IMR-90 (cell line): Measurements from ENCODE around the gene RHBDF2. TPM values are rescaled to one million over a fixed set of nuclear protein-coding genes. Genes with fewer than 3 reads are reported as not detected.

Experiments
- ATAC-seq: fragments of 200-7000 bp; cut with Tn5 transposase; 2 replicates; pipeline ENCODE4 v1.9.1; 2020; ENCODE audit warnings: low read depth, mild to moderate bottlenecking, moderate library complexity
- BruUV-seq: library from RNA; stranded (reverse); fragments of 400-500 nt; replicated peaks from 2 replicates; lab custom pipeline; 2021; lab: Mats Ljungman, UMichigan
- CTCF ChIA-PET: fragments of 300-600 bp; formaldehyde crosslinking; extraction: SDS; loops from one replicate; lab custom pipeline; 2021; ENCODE audit warnings: antibody characterized with exemption; lab: Yijun Ruan, JAX
- POLR2A ChIA-PET: fragments of 300-600 bp; sonication (Branson Sonifier 250); formaldehyde crosslinking; loops from one replicate; lab custom pipeline; 2022; ENCODE audit warnings: antibody characterized with exemption; ENCODE audit not compliant: unreplicated experiment; lab: Charles Lee
- DNase-seq: peaks from one replicate; pipeline ENCODE4 v3.0.0; 2013
- H2AFZ ChIP-seq: replicated peaks from 2 replicates; pipeline ENCODE3; 2013; ENCODE audit warnings: low read length, mild to moderate bottlenecking; ENCODE audit not compliant: poor library complexity
- H2AK5ac ChIP-seq: 2 replicates; pipeline ENCODE4 v1.6.1; 2013; ENCODE audit warnings: low read depth, low read length, inconsistent platforms
- H2AK9ac ChIP-seq: replicated peaks from 2 replicates; pipeline ENCODE3; 2013; ENCODE audit warnings: mild to moderate bottlenecking, low read depth, low read length, moderate library complexity; ENCODE audit not compliant: poor library complexity
- H2BK120ac ChIP-seq: 2 replicates; pipeline ENCODE4 v1.6.1; 2013; ENCODE audit warnings: low read depth, low read length, inconsistent platforms
- H2BK15ac ChIP-seq: 3 replicates; pipeline ENCODE4 v1.6.1; 2013; ENCODE audit warnings: low read depth, low read length, inconsistent platforms
- H2BK20ac ChIP-seq: 2 replicates; pipeline ENCODE4 v1.6.1; 2013; ENCODE audit warnings: low read depth, mild to moderate bottlenecking, inconsistent platforms, low read length, moderate library complexity
- H2BK5ac ChIP-seq: 2 replicates; pipeline ENCODE4 v1.6.1; 2013; ENCODE audit warnings: mild to moderate bottlenecking, low read depth, low read length, inconsistent platforms; ENCODE audit not compliant: poor library complexity, severe bottlenecking
- H3K14ac ChIP-seq: replicated peaks from 2 replicates; pipeline ENCODE4 v1.6.1; 2013; ENCODE audit warnings: low read depth, low read length, inconsistent platforms
- H3K18ac ChIP-seq: 2 replicates; pipeline ENCODE4 v1.6.1; 2013; ENCODE audit warnings: low read depth, low read length, control low read depth
- H3K23ac ChIP-seq: 2 replicates; pipeline ENCODE4 v1.6.1; 2013; ENCODE audit warnings: low read depth, low read length, inconsistent platforms
- H3K27ac ChIP-seq: 2 replicates; pipeline ENCODE4 v1.5.1; 2013; ENCODE audit warnings: mild to moderate bottlenecking, control low read depth, low read length; ENCODE audit not compliant: insufficient read depth
- H3K27me3 ChIP-seq: 2 replicates; pipeline ENCODE4 v1.6.1; 2013; ENCODE audit warnings: low read length; ENCODE audit not compliant: control insufficient read depth, insufficient read depth
- H3K36me3 ChIP-seq: 2 replicates; pipeline ENCODE4 v1.6.1; 2013; ENCODE audit warnings: low read length, mixed read lengths; ENCODE audit not compliant: control insufficient read depth, insufficient read depth
- H3K4ac ChIP-seq: 2 replicates; pipeline ENCODE4 v1.6.1; 2013; ENCODE audit warnings: low read depth, low read length, inconsistent platforms
- H3K4me1 ChIP-seq: 2 replicates; pipeline ENCODE4 v1.6.1; 2013; ENCODE audit warnings: low read length, mixed read lengths; ENCODE audit not compliant: control insufficient read depth, insufficient read depth
- H3K4me2 ChIP-seq: 2 replicates; pipeline ENCODE4 v1.6.1; 2013; ENCODE audit warnings: low read depth, mild to moderate bottlenecking, control low read depth, low read length, moderate library complexity
- H3K4me3 ChIP-seq: 2 replicates; pipeline ENCODE4 v1.5.1; 2013; ENCODE audit warnings: low read depth, mild to moderate bottlenecking, control low read depth, low read length, moderate library complexity; ENCODE audit not compliant: insufficient read depth
- H3K56ac ChIP-seq: 2 replicates; pipeline ENCODE4 v1.6.1; 2013; ENCODE audit warnings: low read length, inconsistent platforms; ENCODE audit not compliant: insufficient read depth; ENCODE audit errors: extremely low read depth
- H3K79me1 ChIP-seq, 2 experiments: 2 replicates each; pipeline ENCODE4 v1.6.1; 2013; ENCODE audit warnings: low read length in 2 of 2, inconsistent platforms in 1 of 2, low read depth in 1 of 2
- H3K9ac ChIP-seq: 2 replicates; pipeline ENCODE4 v1.6.1; 2013; ENCODE audit warnings: low read depth, low read length, control low read depth
- H3K9me1 ChIP-seq: 2 replicates; pipeline ENCODE4 v1.6.1; 2013; ENCODE audit warnings: low read length, inconsistent platforms; ENCODE audit not compliant: insufficient read depth
- H3K9me3 ChIP-seq: 2 replicates; pipeline ENCODE4 v1.6.1; 2013; ENCODE audit warnings: low read length; ENCODE audit not compliant: control insufficient read depth, insufficient read depth
- H4K20me1 ChIP-seq: 2 replicates; pipeline ENCODE4 v1.6.1; 2013; ENCODE audit warnings: low read length, inconsistent platforms; ENCODE audit not compliant: insufficient read depth
- H4K5ac ChIP-seq: 2 replicates; pipeline ENCODE4 v1.6.1; 2013; ENCODE audit warnings: mild to moderate bottlenecking, low read depth, low read length, control low read depth
- H4K8ac ChIP-seq, 2 experiments: 2 replicates each; pipeline ENCODE4 v1.6.1; 2013; ENCODE audit warnings: low read depth in 2 of 2, low read length in 2 of 2, control low read depth in 1 of 2, inconsistent platforms in 1 of 2
- H4K91ac ChIP-seq: 2 replicates; pipeline ENCODE4 v1.6.1; 2013; ENCODE audit warnings: low read depth, low read length, inconsistent platforms; ENCODE audit not compliant: insufficient read depth
- BHLHE40 ChIP-seq: fragments of 150-350 bp; IDR thresholded peaks from 2 replicates; pipeline ENCODE4 v1.6.1; 2016; ENCODE audit warnings: mild to moderate bottlenecking, low read depth, low read length
- CEBPB ChIP-seq: IDR thresholded peaks from 2 replicates; pipeline ENCODE4 v1.6.1; 2012; ENCODE audit warnings: low read depth, low read length, improper control_type of control experiment
- CTCF ChIP-seq: conservative IDR thresholded peaks from 2 replicates; pipeline ENCODE4 v1.5.1; 2012; ENCODE audit warnings: mild to moderate bottlenecking, low read depth, low read length, improper control_type of control experiment
- MXI1 ChIP-seq: IDR thresholded peaks from 2 replicates; pipeline ENCODE4 v1.6.1; 2012; ENCODE audit warnings: low read depth, mild to moderate bottlenecking, low read length, moderate library complexity, borderline replicate concordance
- RCOR1 ChIP-seq: IDR thresholded peaks from 2 replicates; pipeline ENCODE4 v1.6.1; 2012; ENCODE audit warnings: mild to moderate bottlenecking, low read length, improper control_type of control experiment; ENCODE audit not compliant: insufficient replicate concordance
- WGBS, 2 experiments: methylation state at CpG; one replicate each; pipeline versions ENCODE4 v1.1.5 to v1.1.7; 2013; ENCODE audit warnings: missing lambda C conversion rate in 2 of 2; ENCODE audit not compliant: insufficient read length in 1 of 2; ENCODE audit errors: extremely low coverage in 2 of 2; 5-methylcytosine and 5-hydroxymethylcytosine counted together
- dilution Hi-C: fragments of 300-500 bp; cut with HindIII; formaldehyde crosslinking; loops from one replicate; pipeline ENCODE4 v1.14.3; 2018; ENCODE audit warnings: low sequenced_read_pairs; ENCODE audit not compliant: unreplicated experiment
- in situ Hi-C: fragments of 300-500 bp; cut with MboI; formaldehyde crosslinking; loops from 3 replicates; pipeline ENCODE4 v1.14.3; 2019; ENCODE audit warnings: low sequenced_read_pairs, inconsistent platforms, mixed read lengths
- intact Hi-C: fragments of 100-400 bp; cut with micrococcal nuclease; formaldehyde crosslinking; loops from 2 replicates; pipeline ENCODE4 v1.10.0; 2022
- polyA plus RNA-seq, 3 experiments: library from polyadenylated mRNA; depleted of rRNA; stranded (reverse); fragments of >200 nt; gene quantifications; 2 replicates each; pipeline ENCODE4 v1.2.3, GENCODE V29; 2012; ENCODE audit warnings: low replicate concordance in 1 of 3
- total RNA-seq: library from RNA; depleted of rRNA; stranded (reverse); fragments of >200 nt; gene quantifications from 2 replicates; pipeline ENCODE4 v1.2.3, GENCODE V29; 2012

RHBDF2 gene
- total and polyA plus RNA-seq, 2 of the 4 experiments (the other 2 are of a cell fraction): 1.3 to 8.3 TPM

- no peak overlapping the region for H3K14ac ChIP-seq
- H3K9me3 ChIP-seq: no peaks in the 10 kb centered on the region
- no TSS peak for BruUV-seq
- H3K56ac ChIP-seq: no peak overlapping the region
- H4K20me1 ChIP-seq: no peaks in the 10 kb centered on the region
- DNase-seq: no peak
- in situ Hi-C loops: no loop called here
- no peak overlapping the region for H4K5ac ChIP-seq
- H3K79me1 ChIP-seq: no peaks in the 10 kb centered on the region
- no peak overlapping the region for H3K4ac ChIP-seq
- H2BK20ac ChIP-seq: no peak overlapping the region
- no peak for TF ChIP-seq CTCF
- TF ChIP-seq RCOR1: no peak
- TF ChIP-seq BHLHE40: no peak
- no peak for TF ChIP-seq CEBPB
- no peak for TF ChIP-seq MXI1
- H3K4me3 ChIP-seq: no peak overlapping the region
- dilution Hi-C loops: no loop called here
- H3K27me3 ChIP-seq: no peaks in the 10 kb centered on the region
- no peak overlapping the region for H3K27ac ChIP-seq
- H2BK5ac ChIP-seq: no peak overlapping the region
- 75% methylated on average over 1 of the region's 6 CpGs; no CpG with 5 or more reads in 1 of the 2 experiments for WGBS, 2 experiments
- intact Hi-C loops: no loop called here
- no peak overlapping the region for H2AK9ac ChIP-seq
- H3K4me2 ChIP-seq: no peak overlapping the region
- H3K18ac ChIP-seq: no peak overlapping the region
- no peak overlapping the region for H3K9ac ChIP-seq
- ChIA-PET POLR2A (no interaction called here), CTCF (no interaction called here)
- H3K23ac ChIP-seq: no peak overlapping the region
- peaks cover 2% of the 10 kb centered on the region; the same call in 1 of the 2 replicates for H3K9me1 ChIP-seq
- no peak overlapping the region for H2AK5ac ChIP-seq
- no peak overlapping the region for H2BK120ac ChIP-seq
- no peaks in the 10 kb centered on the region for H3K4me1 ChIP-seq
- no peaks in the 10 kb centered on the region; the same call in 1 of the 2 replicates for H3K36me3 ChIP-seq
- no peak overlapping the region for H4K91ac ChIP-seq
- no peak overlapping the region for H2BK15ac ChIP-seq
- no peak overlapping the region for H2AFZ ChIP-seq
- ATAC-seq: no peak
- no peak overlapping the region for H4K8ac ChIP-seq
Measured at GRCh38 chr17:76475302-76475701, 25.9 kb downstream of the RHBDF2 start.
